Measurements from ENCODE around the gene NRROS. TPM values are rescaled to one million over a fixed set of nuclear protein-coding genes. Genes with fewer than 3 reads are reported as not detected.

Gene NRROS
- total and polyA plus RNA-seq, 4 experiments from 2014 or later: 4.6 to 20.0 (median 11.9) TPM

GRCh38 chr3:196673632-196674031, 34.1 kb downstream of the NRROS start:
- Mint-ChIP-seq H3K27me3 (no peaks in the 10 kb centered on the region), H3K4me3 (no peak overlapping the region), H3K9me3 (no peaks in the 10 kb centered on the region), H3K36me3 (peaks cover 0 to 3% of the 10 kb centered on the region in 2 donors), H3K27ac (peak overlapping the region in 4 of 7 donors; percentile 22 to 71 (median 36)), H3K4me1 (peaks cover 23 to 48% (median 35%) of the 10 kb centered on the region in 4 donors)
- H3K27ac ChIP-seq (ENCODE audit: low read depth, low read length): no peak overlapping the region
- no peak overlapping the region for H3K4me3 ChIP-seq (ENCODE audit: low read length in 2 of 2)
- H3K27me3 ChIP-seq (ENCODE audit: insufficient read depth, low read length): no peaks in the 10 kb centered on the region
- H3K36me3 ChIP-seq (ENCODE audit: insufficient read depth, low read length): no peaks in the 10 kb centered on the region
- no peaks in the 10 kb centered on the region for H3K9me3 ChIP-seq (ENCODE audit: control insufficient read depth in 1 of 2, low read length in 2 of 2)
- CTCF ChIA-PET (ENCODE audit: partially characterized antibody): no interaction called here
- intact Hi-C loops (cut with micrococcal nuclease): loop anchor here (5.0 kb wide), 1 partner anchor 41 kb away; no protein-coding TSS in a partner anchor
- no peak for DNase-seq
- POLR2A ChIA-PET (ENCODE audit: partially characterized antibody): no interaction called here
- peaks cover 41% of the 10 kb centered on the region for H3K4me1 ChIP-seq (ENCODE audit: insufficient read depth, low read length)

GRCh38 chr3:196677353-196677752, 37.9 kb downstream of the NRROS start:
- H3K4me1 ChIP-seq (ENCODE audit: insufficient read depth, low read length): peaks cover 16% of the 10 kb centered on the region
- DNase-seq: no peak
- H3K27ac ChIP-seq (ENCODE audit: low read depth, low read length): no peak overlapping the region
- H3K9me3 ChIP-seq (ENCODE audit: control insufficient read depth in 1 of 2, low read length in 2 of 2): no peaks in the 10 kb centered on the region
- Mint-ChIP-seq H3K27me3 (no peaks in the 10 kb centered on the region), H3K27ac (peak overlapping the region in 3 of 7 donors; percentile 29 to 64 (median 59)), H3K4me1 (peaks cover 14 to 25% (median 15%) of the 10 kb centered on the region in 4 donors), H3K9me3 (peaks cover 0 to 2% (median 0%) of the 10 kb centered on the region in 8 donors), H3K36me3 (peaks cover 0 to 3% of the 10 kb centered on the region in 2 donors), H3K4me3 (peak overlapping the region in 1 of 8 donors; percentile 36)
- CTCF ChIA-PET (ENCODE audit: partially characterized antibody): interaction anchor here (1.0 to 3.1 kb wide), 10 partner anchors 8 to 155 kb away, joined by 3 to 32 read pairs (median 4); no protein-coding TSS in a partner anchor
- POLR2A ChIA-PET (ENCODE audit: partially characterized antibody): interaction anchor here (0.8 to 1.9 kb wide), 9 partner anchors 9 to 68 kb away, joined by 3 to 12 read pairs (median 4); no protein-coding TSS in a partner anchor
- intact Hi-C loops (cut with micrococcal nuclease): no loop called here
- no peaks in the 10 kb centered on the region for H3K27me3 ChIP-seq (ENCODE audit: insufficient read depth, low read length)
- no peaks in the 10 kb centered on the region for H3K36me3 ChIP-seq (ENCODE audit: insufficient read depth, low read length)
- no peak overlapping the region for H3K4me3 ChIP-seq (ENCODE audit: low read length in 2 of 2)

- Mint-ChIP-seq H3K36me3 (peaks cover 0 to 3% of the 10 kb centered on the region in 2 donors), H3K4me1 (peaks cover 14 to 25% (median 16%) of the 10 kb centered on the region in 4 donors), H3K9me3 (peaks cover 0 to 3% (median 0%) of the 10 kb centered on the region in 8 donors), H3K27me3 (no peaks in the 10 kb centered on the region), H3K4me3 (peak overlapping the region in 1 of 8 donors; percentile 17), H3K27ac (peak overlapping the region in 2 of 7 donors; percentile 32 to 86)
- Histone ChIP-seq H3K4me1 (ENCODE audit: insufficient read depth, low read length) (peaks cover 15% of the 10 kb centered on the region), H3K27me3 (ENCODE audit: insufficient read depth, low read length) (no peaks in the 10 kb centered on the region), H3K27ac (ENCODE audit: low read depth, low read length) (no peak overlapping the region), H3K4me3 (ENCODE audit: low read length in 2 of 2) (no peak overlapping the region), H3K36me3 (ENCODE audit: insufficient read depth, low read length) (no peaks in the 10 kb centered on the region), H3K9me3 (ENCODE audit: control insufficient read depth in 1 of 2, low read length in 2 of 2) (no peaks in the 10 kb centered on the region)
- ChIA-PET CTCF (ENCODE audit: partially characterized antibody) (interaction anchor here (1.1 to 3.1 kb wide), 7 partner anchors 16 to 156 kb away, joined by 3 to 32 read pairs (median 4); no protein-coding TSS in a partner anchor), POLR2A (ENCODE audit: partially characterized antibody) (interaction anchor here (0.8 to 1.9 kb wide), 5 partner anchors 37 to 68 kb away, joined by 4 to 12 read pairs (median 5); no protein-coding TSS in a partner anchor)
- no peak for DNase-seq
- intact Hi-C loops (cut with micrococcal nuclease): no loop called here
Measured at GRCh38 chr3:196677931-196678330, 38.4 kb downstream of the NRROS start.

GRCh38 chr3:196684548-196685407, 45.3 kb downstream of the NRROS start:
- Mint-ChIP-seq H3K27ac (peak overlapping the region in 5 of 7 donors; percentile 19 to 81 (median 64)), H3K9me3 (peaks cover 0 to 6% (median 1%) of the 10 kb centered on the region in 8 donors), H3K36me3 (no peaks in the 10 kb centered on the region), H3K27me3 (no peaks in the 10 kb centered on the region), H3K4me1 (peaks cover 10 to 16% (median 14%) of the 10 kb centered on the region in 4 donors), H3K4me3 (peak overlapping the region; percentile 39 to 80 (median 70))
- no peaks in the 10 kb centered on the region for H3K36me3 ChIP-seq (ENCODE audit: insufficient read depth, low read length)
- peak; percentile 61 to 75 (median 65) for DNase-seq
- H3K9me3 ChIP-seq (ENCODE audit: control insufficient read depth in 1 of 2, low read length in 2 of 2): no peaks in the 10 kb centered on the region
- ChIA-PET CTCF (ENCODE audit: partially characterized antibody) (interaction anchor here (0.6 to 6.1 kb wide), 39 partner anchors 8 to 181 kb away, joined by 3 to 360 read pairs (median 4); partner anchors contain the start of genes FBXO45, NRROS, RNF168 and WDR53), POLR2A (ENCODE audit: partially characterized antibody) (interaction anchor here (0.6 to 2.7 kb wide), 12 partner anchors 9 to 156 kb away, joined by 3 to 39 read pairs (median 4); partner anchors contain the start of gene NRROS)
- no peak overlapping the region for H3K27ac ChIP-seq (ENCODE audit: low read depth, low read length)
- peak overlapping the region in 1 of 2 donors; percentile 40 for H3K4me3 ChIP-seq (ENCODE audit: low read length in 2 of 2)
- intact Hi-C loops (cut with micrococcal nuclease): loop anchor here (1.0 to 2.0 kb wide), 5 partner anchors 52 to 156 kb away; partner anchors contain the start of genes FBXO45 and WDR53
- H3K4me1 ChIP-seq (ENCODE audit: insufficient read depth, low read length): peaks cover 11% of the 10 kb centered on the region
- no peaks in the 10 kb centered on the region for H3K27me3 ChIP-seq (ENCODE audit: insufficient read depth, low read length)

- no peak for DNase-seq
- Histone ChIP-seq H3K27me3 (ENCODE audit: insufficient read depth, low read length) (no peaks in the 10 kb centered on the region), H3K9me3 (ENCODE audit: control insufficient read depth in 1 of 2, low read length in 2 of 2) (no peaks in the 10 kb centered on the region), H3K4me3 (ENCODE audit: low read length in 2 of 2) (no peak overlapping the region), H3K4me1 (ENCODE audit: insufficient read depth, low read length) (peaks cover 11% of the 10 kb centered on the region), H3K36me3 (ENCODE audit: insufficient read depth, low read length) (no peaks in the 10 kb centered on the region), H3K27ac (ENCODE audit: low read depth, low read length) (no peak overlapping the region)
- Mint-ChIP-seq H3K27ac (peak overlapping the region in 4 of 7 donors; percentile 25 to 68 (median 46)), H3K4me3 (no peak overlapping the region), H3K36me3 (no peaks in the 10 kb centered on the region), H3K27me3 (no peaks in the 10 kb centered on the region), H3K9me3 (peaks cover 0 to 6% (median 1%) of the 10 kb centered on the region in 8 donors), H3K4me1 (peaks cover 10 to 16% (median 13%) of the 10 kb centered on the region in 4 donors)
- intact Hi-C loops (cut with micrococcal nuclease): no loop called here
- POLR2A ChIA-PET (ENCODE audit: partially characterized antibody): interaction anchor here (2.1 to 2.7 kb wide), 2 partner anchors 55 to 77 kb away, joined by 8 to 25 read pairs; no protein-coding TSS in a partner anchor
- CTCF ChIA-PET (ENCODE audit: partially characterized antibody): interaction anchor here (0.7 to 6.1 kb wide), 9 partner anchors 10 to 158 kb away, joined by 3 to 360 read pairs (median 8); no protein-coding TSS in a partner anchor
Measured at GRCh38 chr3:196686436-196686835, 46.9 kb downstream of the NRROS start.

GRCh38 chr3:196688349-196688748, 48.9 kb downstream of the NRROS start:
- no peaks in the 10 kb centered on the region for H3K9me3 Mint-ChIP-seq
- no peaks in the 10 kb centered on the region for H3K27me3 Mint-ChIP-seq
- no peaks in the 10 kb centered on the region for H3K36me3 Mint-ChIP-seq
- intact Hi-C loops (cut with micrococcal nuclease): no loop called here
- H3K27me3 ChIP-seq (ENCODE audit: insufficient read depth, low read length): no peaks in the 10 kb centered on the region
- ChIA-PET POLR2A (ENCODE audit: partially characterized antibody) (interaction anchor here (0.5 to 2.1 kb wide), 3 partner anchors 79 to 122 kb away, joined by 4 to 8 read pairs (median 4); partner anchors contain the start of genes FBXO45 and WDR53), CTCF (ENCODE audit: partially characterized antibody) (interaction anchor here (0.7 to 6.1 kb wide), 4 partner anchors 11 to 80 kb away, joined by 3 to 360 read pairs (median 4); no protein-coding TSS in a partner anchor)
- DNase-seq: no peak
- H3K4me3 Mint-ChIP-seq: no peak overlapping the region
- H3K27ac Mint-ChIP-seq: no peak overlapping the region
- peaks cover 8 to 16% (median 13%) of the 10 kb centered on the region in 4 donors for H3K4me1 Mint-ChIP-seq
- H3K4me1 ChIP-seq (ENCODE audit: insufficient read depth, low read length): peaks cover 11% of the 10 kb centered on the region
- no peaks in the 10 kb centered on the region for H3K36me3 ChIP-seq (ENCODE audit: insufficient read depth, low read length)
- no peak overlapping the region for H3K4me3 ChIP-seq (ENCODE audit: low read length in 2 of 2)
- H3K9me3 ChIP-seq (ENCODE audit: control insufficient read depth in 1 of 2, low read length in 2 of 2): no peaks in the 10 kb centered on the region
- no peak overlapping the region for H3K27ac ChIP-seq (ENCODE audit: low read depth, low read length)
